ENCODE results near the gene RAD21L1.

DNA sequence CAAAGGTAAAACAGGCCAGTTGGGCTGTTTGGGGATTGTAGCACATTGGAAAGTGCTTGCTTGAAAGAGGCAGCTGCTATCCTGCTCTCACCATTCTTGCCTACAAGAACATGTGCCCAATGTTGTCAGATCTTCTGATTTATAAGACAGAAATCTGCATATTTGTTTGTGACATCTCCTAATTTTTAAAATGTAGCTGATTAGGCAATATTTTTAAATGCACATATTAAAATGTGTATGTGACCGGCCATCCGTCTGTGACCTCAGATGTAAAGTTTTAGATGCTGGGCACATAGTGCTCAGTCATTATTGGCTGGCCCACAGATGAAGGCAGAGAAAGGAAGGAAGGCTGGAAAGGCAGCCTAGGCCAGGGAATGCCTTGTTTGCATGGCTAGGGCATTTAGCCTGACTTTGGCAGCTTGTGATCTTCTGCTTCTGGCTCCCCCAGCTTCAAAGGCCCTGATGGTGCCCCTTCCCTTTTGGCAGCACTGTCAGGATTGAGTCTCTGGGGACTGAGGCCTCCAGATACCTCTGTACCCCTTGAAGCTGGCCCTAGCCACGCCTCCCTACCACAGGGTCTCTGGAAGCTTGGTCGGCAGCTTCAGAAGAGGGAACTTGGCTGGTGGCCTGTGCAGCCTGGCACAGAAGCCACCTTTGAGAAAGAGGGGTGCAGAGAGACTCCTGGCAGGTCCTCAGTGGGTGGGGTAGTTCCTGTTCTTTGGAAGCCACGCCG lies 46.7 kb downstream of the RAD21L1 start:
- TF ChIP-seq, protein P1, sequence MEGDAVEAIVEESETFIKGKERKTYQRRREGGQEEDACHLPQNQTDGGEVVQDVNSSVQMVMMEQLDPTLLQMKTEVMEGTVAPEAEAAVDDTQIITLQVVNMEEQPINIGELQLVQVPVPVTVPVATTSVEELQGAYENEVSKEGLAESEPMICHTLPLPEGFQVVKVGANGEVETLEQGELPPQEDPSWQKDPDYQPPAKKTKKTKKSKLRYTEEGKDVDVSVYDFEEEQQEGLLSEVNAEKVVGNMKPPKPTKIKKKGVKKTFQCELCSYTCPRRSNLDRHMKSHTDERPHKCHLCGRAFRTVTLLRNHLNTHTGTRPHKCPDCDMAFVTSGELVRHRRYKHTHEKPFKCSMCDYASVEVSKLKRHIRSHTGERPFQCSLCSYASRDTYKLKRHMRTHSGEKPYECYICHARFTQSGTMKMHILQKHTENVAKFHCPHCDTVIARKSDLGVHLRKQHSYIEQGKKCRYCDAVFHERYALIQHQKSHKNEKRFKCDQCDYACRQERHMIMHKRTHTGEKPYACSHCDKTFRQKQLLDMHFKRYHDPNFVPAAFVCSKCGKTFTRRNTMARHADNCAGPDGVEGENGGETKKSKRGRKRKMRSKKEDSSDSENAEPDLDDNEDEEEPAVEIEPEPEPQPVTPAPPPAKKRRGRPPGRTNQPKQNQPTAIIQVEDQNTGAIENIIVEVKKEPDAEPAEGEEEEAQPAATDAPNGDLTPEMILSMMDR (IDR thresholded peaks at IDR 0.05; ENCODE audit: extremely low read depth in 1 of 2, insufficient read depth in 1 of 2, low read depth in 1 of 2, low read length in 2 of 2): no peak
- TF ChIP-seq FOS (IDR thresholded peaks at IDR 0.05; ENCODE audit: borderline replicate concordance, insufficient read depth, low read length) (no peak), POLR2AphosphoS5 (IDR thresholded peaks at IDR 0.05; ENCODE audit: insufficient read depth, low read depth, low read length) (no peak), POLR2A (IDR thresholded peaks at IDR 0.05; ENCODE audit: low read depth, low read length) (no peak), EZH2 (IDR thresholded peaks at IDR 0.05; ENCODE audit: borderline replicate concordance, low read depth, low read length, severe bottlenecking) (no peak), JUN (IDR thresholded peaks at IDR 0.05; ENCODE audit: borderline replicate concordance, insufficient read depth, insufficient read length, low read depth) (no peak)
